Fibroblast of mammary gland (primary cell): ENCODE measurements around the gene RPA1.

Experiments used
- DNase-seq: peaks from one replicate; pipeline ENCODE4 v3.0.0-alpha.2; 2010; ENCODE audit warnings: low read depth
- H3K4me3 ChIP-seq: 2 replicates; pipeline ENCODE4 v1.5.1; 2011; ENCODE audit warnings: low read depth, mild to moderate bottlenecking, low read length, moderate library complexity; ENCODE audit not compliant: control insufficient read depth
- TF ChIP-seq, protein P1 (sequence below): conservative IDR thresholded peaks from 2 replicates; pipeline ENCODE4 v1.5.1; 2011; ENCODE audit warnings: low read depth, low read length, inconsistent platforms; ENCODE audit not compliant: control insufficient read depth, insufficient read depth

Gene RPA1

DNA sequence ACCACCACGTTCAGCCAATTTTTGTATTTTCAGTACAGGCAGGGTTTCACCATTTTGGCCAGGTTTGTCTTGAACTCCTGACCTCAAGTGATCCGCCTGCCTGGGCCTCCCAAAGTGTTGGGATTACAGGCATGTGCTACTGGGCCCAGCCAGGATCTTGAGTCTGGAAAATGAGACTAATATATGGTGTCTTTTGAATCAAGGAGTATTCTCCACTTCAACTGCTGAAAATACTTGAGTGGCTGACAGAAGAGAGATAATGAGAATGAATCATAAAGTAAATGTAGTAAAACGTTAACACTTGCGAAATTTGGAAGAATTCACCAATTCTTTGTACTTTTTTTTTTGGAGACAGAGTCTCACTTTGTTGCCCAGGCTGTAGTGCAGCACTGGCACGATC is 16.7 kb upstream of the RPA1 start:
- peak; percentile 30 for DNase-seq
- H3K4me3 ChIP-seq, result no peak overlapping the region
- TF ChIP-seq, protein P1, sequence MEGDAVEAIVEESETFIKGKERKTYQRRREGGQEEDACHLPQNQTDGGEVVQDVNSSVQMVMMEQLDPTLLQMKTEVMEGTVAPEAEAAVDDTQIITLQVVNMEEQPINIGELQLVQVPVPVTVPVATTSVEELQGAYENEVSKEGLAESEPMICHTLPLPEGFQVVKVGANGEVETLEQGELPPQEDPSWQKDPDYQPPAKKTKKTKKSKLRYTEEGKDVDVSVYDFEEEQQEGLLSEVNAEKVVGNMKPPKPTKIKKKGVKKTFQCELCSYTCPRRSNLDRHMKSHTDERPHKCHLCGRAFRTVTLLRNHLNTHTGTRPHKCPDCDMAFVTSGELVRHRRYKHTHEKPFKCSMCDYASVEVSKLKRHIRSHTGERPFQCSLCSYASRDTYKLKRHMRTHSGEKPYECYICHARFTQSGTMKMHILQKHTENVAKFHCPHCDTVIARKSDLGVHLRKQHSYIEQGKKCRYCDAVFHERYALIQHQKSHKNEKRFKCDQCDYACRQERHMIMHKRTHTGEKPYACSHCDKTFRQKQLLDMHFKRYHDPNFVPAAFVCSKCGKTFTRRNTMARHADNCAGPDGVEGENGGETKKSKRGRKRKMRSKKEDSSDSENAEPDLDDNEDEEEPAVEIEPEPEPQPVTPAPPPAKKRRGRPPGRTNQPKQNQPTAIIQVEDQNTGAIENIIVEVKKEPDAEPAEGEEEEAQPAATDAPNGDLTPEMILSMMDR, result no peak

DNA sequence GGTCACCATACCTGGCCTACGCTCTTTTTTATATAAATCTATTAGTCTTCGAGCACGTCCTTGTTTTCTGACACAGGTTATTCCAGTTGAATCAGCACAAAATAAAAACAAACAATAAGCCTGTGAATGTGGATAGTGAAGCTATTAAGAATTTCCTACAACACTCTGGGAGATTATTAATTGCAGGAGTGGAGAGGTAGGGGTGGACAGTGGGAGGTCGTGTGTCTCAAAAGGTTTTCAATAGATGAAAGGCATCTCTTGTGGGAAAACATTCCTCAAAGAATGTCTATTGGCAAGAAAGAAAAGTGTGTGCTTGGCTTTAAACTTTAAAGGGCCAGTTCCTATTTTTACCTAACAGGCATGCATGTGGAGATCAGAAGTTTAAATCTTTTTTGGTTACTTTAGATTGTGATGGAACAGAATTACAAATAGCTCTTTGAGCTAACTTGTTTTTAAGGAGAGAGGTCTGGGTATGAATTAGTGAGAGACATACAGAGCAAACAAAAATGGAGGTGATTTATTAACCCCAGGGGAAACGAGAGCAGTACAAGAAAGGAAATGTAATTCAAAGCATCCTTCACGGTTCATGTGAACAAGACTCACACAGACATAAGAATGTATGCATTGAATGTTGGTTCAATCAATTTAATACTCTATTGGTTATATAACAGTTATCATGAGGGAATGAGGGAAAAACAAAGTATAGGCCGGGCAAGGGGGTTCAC is 9.1 kb upstream of the RPA1 start:
- TF ChIP-seq, protein P1, result no peak
- no peak for DNase-seq
- H3K4me3 ChIP-seq, result no peak overlapping the region

DNA sequence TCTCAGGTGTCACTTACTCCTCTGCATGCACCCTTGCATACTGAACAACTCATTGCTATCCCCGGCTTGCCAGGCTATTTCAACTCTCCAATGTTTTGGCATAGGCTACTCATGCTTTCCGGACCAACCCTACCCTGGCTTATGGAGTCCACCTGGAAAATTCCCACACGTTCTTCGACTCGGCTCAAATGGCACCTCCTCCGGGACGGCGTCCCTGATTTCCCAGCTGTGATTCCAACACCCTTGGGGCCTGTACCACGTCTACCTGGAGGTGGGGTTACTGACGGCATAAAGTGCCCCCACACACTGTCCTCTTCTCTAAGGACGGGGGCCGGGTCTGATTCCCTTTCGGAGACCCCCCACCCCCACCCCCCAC is 601 bp upstream of the RPA1 start:
- peak overlapping the region; percentile 77 for H3K4me3 ChIP-seq
- TF ChIP-seq, protein P1, result no peak
- DNase-seq, result peak; percentile 20

DNA sequence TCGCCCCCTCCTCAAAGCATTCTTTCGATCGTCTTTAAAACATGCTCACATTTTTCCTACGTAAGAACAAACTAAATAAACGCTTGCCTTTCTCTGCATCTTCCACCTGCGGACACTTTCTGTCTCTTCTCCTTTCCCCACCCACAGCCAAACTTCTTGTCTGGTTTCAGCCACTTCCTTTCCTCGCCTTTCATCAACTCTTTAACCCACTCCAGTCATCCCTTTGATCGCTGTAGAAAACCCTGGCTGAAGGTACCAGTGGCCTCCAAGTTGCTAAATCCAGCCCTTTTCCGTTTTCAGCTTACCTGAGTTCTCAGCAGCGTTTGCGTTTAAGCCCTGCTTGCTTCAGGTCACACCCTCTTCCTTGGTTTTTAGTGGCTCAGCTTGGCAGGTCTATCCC is 483 bp downstream of the RPA1 start:
- peak; percentile 10 for DNase-seq
- H3K4me3 ChIP-seq, result peak overlapping the region; percentile 87
- TF ChIP-seq, protein P1, result no peak

DNA sequence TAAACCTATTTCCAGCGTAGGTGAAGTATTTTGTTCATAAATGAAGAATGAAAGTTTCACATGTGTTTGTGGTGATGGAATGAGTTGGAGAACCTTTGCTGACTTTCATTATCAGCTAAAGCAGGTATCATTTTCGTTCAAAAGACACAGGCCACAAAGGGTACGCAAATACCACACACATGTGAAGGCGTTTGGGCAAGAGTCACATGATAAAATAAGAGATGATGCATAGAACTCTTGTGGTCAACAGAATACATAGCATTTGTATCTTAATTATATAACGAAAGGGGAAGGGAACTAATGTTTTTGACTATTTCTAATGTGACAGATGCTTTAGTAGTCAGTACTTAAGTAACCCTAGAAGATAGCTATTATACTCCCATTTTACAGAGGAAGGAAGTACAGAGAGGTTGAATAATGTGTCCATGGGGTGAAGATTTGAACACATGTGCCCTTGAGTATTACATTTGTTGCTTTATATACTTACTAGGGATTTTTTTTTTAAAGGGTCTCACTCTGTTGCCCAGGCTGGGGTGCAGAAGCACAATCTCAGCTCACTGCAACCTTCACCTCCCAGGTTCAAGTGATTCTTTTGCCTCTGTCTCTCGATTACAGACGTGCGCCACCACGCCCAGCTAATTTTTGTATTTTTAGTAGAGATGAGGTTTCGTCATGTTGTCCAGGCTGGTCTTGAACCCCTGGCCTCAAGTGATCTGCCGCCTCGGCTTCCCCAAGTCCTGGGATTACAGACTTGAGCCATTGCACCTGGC is 4.8 kb downstream of the RPA1 start:
- TF ChIP-seq, protein P1, result no peak
- no peak overlapping the region for H3K4me3 ChIP-seq
- DNase-seq, result no peak

DNA sequence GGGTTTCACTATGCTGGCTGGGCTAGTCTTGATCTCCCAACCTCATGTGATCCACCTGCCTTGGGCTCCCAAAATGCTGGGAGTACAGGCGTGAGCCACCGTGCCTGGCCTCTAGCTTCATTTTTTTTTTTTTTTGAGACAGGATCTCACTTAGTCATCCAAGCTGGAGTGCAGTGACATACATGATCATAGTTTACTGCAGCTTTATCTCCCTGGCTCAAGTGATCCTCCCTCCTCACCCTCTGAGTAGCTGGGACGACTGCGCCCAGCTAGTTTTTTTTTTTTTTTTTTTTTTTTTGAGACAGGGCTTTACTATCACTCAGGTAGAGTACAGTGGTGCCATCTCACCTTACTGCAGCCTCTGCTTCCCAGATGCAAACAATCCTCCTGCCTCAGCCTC is 9.7 kb downstream of the RPA1 start:
- TF ChIP-seq, protein P1, result no peak

DNA sequence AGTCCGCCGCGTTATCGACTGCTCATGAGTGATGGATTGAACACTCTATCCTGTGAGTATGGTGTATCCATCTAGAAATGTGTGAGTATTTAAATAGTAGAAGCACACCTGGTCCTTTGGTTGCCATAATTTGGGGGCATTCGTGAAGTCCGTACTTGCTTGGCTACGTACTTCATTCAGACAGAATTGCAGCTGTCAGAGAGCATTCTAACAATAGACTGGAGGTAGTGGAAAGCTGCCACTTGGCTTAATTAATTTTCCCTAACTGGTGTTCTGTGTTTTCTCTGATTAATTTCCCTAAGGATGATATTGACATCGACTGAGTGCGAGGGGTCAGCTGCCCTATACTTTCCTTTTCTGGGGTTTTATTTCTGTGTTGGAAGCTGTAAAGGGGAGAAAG is 14.1 kb downstream of the RPA1 start:
- DNase-seq, result no peak
- H3K4me3 ChIP-seq, result no peak overlapping the region
- TF ChIP-seq, protein P1, result no peak

More for the DNA sequence above, 9.7 kb downstream of the RPA1 start:
- H3K4me3 ChIP-seq, result no peak overlapping the region
- DNase-seq, result no peak
